HG03565 (cell line): ENCODE data around the gene MRPL24.

ENCODE experiments used
- ATAC-seq: cut with Tn5 transposase; IDR thresholded peaks from one replicate; pipeline ENCODE4 v1.9.1; 2021; ENCODE audit warnings: mild to moderate bottlenecking, moderate library complexity; ENCODE audit not compliant: unreplicated experiment

Gene MRPL24

DNA sequence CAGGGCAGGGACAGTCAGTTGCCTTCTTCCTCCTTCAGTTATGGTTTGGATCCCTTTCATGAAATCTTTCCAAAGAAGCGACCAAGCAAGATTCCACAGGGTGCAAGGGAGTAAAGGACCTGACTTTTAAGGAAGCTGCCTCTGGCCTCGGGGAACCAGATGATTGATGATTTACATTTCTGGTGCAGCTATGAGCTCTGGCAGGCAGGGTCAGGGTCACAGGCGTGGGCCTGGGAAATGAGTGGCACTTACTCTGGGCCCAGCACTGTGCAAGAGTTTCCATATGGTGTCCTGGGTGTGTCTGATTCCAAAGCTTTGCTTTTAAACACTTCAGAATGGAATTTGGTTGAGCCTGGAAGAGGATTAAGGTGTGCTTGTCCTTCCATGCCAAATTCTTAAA is 28.3 kb downstream of the MRPL24 start:
- ATAC-seq = no peak

DNA sequence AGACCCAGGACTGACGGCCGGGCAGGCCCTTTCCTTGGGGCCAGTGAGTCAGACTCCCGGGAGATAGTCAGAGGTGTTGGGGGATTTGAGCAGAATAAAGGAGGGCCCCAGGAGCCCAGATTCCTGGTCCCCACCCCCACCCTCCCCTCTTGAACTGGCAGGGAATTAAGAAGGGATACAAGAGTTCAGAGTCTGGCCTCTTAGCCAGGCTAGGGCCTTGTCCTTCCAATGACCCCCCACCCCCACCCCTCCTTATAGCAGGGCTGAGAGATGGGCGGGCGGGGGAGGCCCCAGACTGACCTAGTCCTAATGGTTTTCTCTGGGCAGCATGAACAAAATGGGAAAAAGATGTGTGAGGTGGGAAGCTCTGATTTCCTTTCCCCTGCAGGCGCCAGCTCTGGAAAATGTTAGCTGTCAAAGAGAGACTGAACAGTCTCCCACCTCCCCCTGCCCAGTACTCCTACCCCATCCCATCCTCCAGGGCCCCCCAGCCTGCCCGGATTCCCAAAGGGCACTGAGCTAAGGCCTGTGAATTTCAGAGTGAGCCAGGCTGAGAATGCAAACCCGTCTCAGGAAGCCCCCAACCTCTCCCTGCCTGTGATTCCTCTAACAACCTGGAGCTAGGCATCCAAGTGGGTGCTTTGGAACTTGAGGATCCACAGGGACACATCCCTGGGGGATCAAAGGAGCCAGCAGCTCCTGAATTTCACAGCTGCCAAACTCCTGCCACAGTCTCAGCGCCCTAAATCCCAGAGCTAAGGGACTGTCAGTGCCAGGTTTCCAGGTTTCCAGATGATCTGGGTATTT is 29.7 kb downstream of the MRPL24 start:
- no peak for ATAC-seq

GRCh38 chr1:156709757-156710489 is 31.0 kb downstream of the MRPL24 start:
- ATAC-seq = no peak

DNA sequence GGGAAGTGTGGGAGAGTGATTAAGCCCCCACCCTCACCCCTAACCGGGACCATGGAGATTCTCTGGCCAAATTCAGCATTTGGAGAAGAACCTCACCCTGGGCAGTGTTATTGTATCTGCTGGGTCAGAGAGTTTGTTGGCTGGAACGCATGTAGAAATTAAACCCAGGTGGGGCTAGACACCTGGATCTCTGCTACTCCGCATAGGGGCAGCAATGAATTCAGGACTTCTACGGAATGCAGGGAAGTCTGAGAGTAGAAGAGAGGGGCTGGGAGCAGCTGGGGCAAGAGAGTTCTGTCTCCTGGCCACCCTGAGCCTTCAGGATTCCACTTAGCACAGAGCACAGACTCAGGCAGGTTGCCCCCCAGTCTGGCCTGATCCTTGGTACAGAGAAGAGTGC is 31.9 kb downstream of the MRPL24 start:
- no peak for ATAC-seq

- ATAC-seq = no peak
Observed at GRCh38 chr1:156708218-156708661, 32.6 kb downstream of the MRPL24 start.

DNA sequence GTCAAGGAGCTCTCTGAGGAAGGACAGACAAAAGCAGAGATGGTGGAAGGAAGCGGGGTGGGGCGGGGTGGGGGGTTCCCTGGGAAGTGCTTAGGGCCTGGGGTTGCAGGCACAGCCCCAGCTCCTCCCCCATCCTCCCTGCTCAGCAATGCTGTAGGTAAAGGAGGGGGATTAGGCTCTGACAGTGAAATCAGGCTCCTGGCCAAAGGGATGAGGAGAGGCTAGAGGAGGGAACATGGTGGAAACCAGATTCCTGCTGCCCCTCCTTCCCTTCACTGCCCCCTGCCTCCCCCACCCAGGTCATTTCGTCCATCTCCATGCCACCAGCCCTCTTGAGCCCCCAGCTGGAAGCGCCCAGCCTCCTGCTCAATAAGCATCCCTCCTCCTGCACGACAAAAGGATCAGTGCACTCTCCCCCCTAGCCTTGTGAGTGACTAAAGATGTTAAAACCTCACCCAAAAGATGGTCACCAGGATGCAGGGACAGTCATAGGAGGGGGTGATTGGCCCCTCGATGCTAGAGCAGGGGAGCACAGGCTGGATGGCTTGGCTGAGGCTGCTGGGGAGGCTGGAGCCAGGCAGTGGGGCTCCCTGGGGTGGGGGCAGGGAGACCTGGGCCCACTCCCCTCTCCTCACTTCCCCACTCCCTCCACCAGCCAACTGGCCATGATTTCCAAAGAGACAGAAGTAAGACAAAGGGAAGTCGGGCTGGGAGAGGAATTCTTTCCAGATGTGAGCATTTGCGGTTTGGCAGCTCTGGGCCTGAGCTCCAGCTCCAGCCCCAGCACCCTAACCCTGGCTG is 33.3 kb downstream of the MRPL24 start:
- ATAC-seq = no peak

GRCh38 chr1:156706657-156707416 is 34.1 kb downstream of the MRPL24 start:
- no peak for ATAC-seq

DNA sequence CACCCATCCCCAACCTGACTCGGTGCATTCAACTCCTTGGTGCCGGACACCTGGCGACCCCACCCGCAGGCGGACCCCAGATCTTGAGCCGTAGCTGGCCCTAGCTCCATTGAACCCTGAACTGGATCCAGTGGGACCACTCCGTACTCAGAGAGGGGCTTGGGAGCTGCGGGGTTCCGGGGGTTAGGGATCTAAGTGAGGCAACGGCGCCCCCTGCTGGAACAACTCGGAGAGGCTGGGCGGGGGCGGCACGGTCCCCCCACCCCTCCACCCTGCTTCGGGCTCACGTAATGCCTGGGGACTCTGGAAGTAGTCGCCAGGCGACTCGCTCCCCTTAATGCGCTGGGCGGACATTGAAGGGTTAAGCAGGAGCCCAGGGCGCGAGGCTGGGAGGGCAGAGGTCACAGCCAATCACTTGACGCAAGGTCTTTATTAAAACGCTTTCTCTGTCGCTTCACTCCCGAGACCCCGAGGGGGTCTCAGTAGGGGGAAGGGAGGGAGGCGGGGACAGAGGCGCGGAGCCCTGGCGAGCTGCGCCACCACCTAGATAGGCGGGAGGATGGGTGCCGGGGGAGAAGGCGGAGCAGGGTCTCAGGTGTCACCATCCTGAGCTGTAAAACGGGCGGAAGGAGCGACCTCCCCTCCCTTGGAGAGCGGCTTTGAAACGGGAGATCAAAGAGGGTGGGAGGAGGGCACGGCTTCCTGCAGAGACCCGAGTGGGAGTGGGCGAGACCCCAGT is 34.8 kb downstream of the MRPL24 start:
- no peak for ATAC-seq

DNA sequence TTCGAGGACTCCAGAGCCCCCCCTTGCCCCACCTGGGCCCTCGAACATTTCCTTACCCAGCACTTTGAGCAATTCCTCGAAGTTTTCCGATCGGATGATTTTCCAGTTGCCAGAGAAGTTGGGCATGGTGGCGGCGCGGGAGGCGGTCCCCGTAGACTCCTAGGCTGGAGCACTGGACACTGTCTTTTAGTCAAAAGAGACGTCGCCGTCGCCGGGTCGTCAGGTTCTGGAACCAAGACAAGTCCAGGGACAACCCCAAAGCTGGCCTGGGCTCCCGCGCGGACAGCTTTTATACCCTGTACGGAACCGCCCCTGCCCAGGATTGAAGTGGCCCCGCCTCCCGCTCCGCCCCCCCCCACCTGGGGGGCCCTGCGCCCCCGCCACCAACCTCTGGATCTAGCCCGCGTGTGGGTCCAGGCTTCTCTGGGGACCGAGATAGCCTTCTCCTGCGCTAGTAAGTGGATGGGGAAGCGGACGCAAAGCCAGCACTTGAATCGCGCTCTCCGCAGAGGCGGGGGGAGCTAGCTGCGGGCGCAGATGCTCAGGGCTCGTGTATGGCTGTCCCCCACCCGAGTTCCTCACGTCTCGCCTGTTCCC is 35.5 kb downstream of the MRPL24 start, which contains the start of gene CRABP2:
TSS of gene CRABP2 (minus strand) at position 263 of the 597 bp plus-strand sequence. CDS start at position 126, 137 bp downstream.
- no peak for ATAC-seq

DNA sequence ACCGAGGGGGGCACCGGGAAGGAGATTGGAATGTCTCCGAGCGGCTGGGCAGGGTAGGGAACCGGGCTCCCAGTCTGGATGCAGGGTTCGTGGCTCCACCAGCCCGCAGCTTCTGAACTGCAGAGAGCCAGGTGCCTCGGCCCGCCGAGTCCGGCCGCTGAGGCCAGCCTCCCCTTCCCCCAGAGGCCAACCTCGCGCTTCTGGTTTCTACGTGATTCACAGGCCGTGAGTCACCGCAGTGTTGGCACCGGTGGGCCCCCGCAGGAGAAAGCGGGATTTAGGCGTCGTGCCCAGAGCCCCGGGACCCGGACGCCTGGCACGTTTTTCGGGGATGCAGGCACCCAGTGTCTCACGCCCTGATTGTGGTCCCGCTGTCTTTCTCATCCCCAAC is 36.0 kb downstream of the MRPL24 start:
- ATAC-seq = no peak

GRCh38 chr1:156704166-156704711 is 36.6 kb downstream of the MRPL24 start:
- no peak for ATAC-seq

GRCh38 chr1:156703741-156704140 is 37.1 kb downstream of the MRPL24 start:
- ATAC-seq = no peak

GRCh38 chr1:156703336-156703735 is 37.6 kb downstream of the MRPL24 start:
- no peak for ATAC-seq

DNA sequence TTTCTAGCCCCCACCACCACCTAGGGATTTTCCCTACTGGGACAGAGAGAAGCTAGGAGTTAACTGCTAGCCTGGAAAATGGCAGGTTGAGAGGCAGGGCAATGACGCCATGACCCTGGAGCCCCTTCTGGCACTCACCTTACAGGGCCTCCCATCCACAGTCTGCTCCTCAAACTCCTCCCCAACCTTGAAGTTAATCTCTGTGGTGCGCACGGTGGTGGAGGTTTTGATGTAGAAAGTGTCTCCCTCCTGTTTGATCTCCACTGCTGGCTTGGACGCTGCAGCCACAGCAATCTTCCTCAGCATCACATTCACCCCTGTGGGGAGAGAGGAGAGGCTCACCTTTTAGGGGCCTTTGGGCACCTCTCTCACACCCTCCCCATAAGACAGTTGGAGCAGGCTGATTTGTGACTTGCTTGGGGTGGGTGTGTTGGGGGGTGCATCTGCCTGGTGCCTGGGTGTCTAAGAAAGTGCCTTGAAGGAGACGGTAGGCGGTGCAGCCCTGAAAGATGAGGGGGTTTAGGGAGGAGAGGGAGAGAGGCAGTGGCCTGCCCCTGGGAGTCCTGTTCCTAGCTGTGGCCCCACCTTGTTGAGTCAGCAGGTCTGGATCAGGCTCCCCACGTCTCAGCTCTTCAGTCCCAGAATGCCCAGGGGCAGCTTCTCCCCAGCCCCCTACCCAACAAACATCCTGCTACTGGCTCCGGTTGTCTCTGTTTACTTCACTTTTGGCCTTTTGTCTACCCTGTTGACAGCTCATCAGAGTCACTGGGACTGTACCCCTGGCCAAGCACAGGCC is 40.0 kb downstream of the MRPL24 start:
- ATAC-seq = no peak

DNA sequence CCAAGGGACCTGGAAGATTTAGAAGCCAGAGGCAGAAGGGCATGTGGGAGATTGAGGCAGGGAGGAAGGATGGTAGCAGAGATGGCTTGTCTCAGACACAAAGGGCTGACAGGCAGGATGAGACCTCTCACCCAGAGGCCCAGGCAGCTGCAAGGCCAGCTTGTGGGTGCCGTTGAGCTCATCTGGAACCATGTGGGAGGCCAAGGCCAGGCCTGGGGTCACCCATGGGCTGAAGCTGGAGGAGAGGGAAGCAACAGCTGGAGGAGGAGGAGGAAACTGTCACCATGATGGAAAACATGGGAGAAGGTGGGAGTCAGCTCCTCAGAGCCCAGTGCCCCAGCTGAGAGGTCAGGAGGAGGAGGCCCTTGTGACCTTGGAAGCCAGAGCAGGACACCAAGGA is 41.9 kb downstream of the MRPL24 start:
- no peak for ATAC-seq

DNA sequence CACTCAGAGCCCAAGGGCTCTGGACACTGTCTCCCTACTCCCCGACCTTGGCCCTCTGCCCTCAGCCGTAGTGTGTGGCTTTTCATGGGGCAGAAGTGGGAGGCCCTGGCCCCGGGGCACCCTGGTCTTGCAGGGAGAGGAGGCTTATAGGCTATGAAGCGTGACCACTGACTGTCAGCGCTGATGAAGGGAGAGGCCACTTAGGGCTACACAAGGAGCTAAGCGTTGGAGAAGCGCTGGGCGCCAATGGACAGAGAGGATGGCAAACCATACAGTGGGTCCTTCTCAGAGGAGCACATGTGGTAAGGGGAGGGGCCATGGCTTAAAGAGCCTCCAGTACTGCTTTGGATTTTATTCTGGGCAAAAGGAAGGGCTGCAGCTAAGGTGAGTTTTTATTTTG is 43.4 kb downstream of the MRPL24 start:
- ATAC-seq = no peak

DNA sequence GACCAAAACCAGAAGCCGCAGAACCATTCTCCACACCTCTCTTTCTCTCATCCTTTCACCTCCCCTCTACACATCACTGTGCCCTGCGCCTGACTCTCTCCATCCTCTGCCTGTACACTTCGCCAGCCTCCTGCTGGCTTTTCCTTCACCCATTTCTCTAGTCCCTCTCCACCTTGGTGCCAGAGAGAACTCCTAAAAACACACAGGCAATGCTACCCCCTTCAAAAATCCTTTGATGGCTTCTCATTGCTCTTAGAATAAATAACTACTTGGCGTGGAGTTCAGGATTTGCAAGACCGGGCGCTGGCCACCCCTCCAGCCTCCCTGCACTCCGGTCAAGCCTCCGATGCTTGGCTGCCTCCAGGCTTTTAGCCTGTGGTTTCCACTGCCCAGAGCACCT is 44.1 kb downstream of the MRPL24 start:
- ATAC-seq = no peak

- no peak for ATAC-seq
Observed at GRCh38 chr1:156694690-156694962, 46.3 kb downstream of the MRPL24 start.
